ENCODE measurements around the gene USP4.
"Not testable (repeated sequence)": the region's sequence is repeated elsewhere in the genome, so short reads cannot be mapped to it uniquely, and the experiment has no call there.

The USP4 gene

DNA sequence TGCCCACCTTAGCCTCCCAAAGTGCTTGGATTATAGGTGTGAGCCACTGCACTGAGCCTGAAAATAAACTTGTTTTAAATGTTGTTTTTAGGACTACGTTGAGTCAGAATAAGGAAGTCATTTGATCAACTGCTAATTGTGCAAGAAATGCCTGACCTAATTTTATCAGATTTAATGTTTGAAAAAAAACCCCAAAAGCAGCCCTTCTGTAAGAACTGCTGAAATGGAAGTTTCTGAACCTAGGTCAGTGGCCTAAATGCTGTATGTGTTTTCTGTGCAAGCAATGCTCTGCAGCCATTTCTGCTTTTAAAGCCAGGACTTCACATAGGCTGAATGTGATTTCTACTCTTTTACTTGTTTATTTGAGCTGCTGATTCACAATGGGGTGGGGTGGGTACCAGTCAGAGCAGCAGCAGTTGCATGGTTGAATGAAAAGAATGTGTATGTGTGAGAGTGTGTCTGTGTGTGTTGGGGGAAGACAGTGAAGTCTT is 11.7 kb upstream of the USP4 start:
- no peak for DNase-seq

DNA sequence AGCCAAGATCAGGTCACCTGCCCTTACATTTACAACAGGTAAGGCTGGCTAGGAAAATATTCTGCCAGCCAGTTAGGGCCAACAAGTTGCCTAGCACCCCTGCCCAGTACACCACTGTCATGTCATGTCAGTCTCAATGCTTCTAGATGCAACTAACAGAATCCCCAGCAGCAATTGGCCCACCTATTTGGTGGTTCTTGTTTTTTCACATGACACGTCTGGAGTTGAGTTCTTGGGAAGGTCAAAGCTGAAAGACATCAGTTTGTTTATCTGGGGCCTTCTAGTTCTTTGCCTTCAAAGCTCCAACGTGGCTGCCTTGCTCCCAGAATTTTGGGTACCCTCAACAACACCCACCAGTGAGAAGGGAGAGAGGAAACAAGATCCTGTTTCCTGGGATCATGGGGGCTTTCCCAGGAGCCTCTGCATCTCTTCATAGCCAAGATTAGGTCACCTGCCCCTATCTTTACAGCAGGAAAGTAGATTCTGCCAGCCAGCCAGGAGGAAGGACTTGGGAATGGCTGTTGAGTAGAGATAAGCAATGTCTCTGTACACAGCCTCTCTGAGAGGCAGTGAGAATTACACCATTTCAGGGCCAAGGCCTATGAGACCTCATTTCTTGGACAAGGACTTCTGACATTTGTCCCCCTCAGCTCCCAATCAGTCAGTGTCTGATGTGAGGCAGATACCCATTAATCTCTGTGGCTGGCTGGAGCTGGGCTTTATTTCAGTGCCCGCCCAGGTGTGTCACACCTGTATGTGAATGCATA is 9.7 kb upstream of the USP4 start:
- DNase-seq: no peak

DNA sequence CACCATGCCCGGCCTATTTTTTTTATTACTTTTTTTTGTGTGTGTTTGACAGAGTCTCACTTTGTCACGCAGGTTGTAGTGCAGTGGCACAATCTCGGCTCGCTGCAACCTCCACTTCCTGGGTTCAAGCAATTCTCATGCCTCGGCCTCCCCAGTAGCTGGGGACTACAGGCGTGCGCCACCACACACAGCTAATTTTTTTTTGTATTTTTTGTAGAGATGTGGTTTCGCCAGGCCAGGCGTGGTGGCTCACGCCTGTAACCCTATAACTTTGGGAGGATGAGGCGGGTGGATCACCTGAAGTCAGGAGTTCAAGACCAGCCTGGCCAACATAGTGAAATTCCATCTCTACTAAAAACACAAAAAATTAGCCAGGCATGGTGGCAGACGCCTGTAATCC is 8.5 kb upstream of the USP4 start:
- not testable (repeated sequence) for DNase-seq

DNA sequence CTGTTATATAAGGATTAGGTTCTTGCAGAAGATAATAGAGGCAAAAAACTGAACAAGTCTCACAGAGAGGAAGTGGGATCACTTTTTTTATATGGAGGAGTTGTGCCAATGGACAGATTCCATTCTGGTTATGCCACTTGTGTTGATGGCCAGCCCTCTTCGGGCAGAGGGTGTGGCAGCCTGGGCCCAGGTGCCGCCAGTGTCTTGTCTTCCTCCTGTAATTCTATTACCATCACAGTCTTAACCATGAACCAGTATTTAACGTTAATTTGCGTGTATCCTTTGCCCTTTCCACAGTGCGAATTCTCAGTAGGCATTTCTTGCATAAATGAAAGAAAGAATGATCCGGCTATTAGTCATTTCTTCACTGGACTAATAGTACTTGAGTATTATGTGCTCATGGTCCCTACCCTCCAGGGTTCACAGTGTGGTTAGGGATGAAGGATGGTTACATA is 7.0 kb upstream of the USP4 start:
- DNase-seq: no peak

DNA sequence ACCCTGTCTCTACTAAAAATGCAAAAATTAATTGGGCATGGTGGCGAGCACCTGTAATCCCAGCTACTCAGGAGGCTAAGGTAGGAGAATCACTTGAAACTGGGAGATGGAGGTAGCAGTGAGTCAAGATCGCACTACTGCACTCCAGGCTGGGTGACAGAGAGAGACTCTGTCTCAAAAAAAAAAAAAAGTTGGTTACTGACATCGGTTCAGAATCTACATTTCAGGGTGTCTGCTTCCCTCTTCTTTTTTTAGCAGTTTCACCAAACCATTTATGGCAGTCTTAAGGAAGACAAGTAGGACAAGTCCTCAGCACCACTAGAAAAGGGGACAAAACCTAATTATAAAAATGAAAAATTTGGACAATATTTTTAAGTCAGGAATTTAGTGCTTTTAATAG is 3.3 kb upstream of the USP4 start:
- no peak for DNase-seq

DNA sequence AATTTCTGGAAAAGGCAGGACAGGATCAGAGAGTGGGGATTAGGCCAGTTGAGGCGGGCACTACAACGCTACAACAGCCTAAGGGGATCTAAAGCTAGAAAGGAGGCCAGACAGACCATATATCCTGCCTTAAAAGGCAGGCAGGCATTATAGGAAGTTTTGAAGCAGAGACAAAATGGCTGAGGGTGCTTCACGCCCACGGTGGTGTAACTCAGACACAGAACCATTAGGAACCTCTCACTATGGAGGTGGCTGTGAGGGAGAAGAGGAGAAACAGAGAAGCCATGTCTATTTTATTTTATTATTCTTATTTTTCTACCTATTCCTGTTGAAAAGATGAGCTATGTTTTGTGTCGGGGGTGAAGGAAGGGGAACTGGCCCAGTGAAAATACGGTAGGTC is 2.1 kb upstream of the USP4 start:
- no peak for DNase-seq

DNA sequence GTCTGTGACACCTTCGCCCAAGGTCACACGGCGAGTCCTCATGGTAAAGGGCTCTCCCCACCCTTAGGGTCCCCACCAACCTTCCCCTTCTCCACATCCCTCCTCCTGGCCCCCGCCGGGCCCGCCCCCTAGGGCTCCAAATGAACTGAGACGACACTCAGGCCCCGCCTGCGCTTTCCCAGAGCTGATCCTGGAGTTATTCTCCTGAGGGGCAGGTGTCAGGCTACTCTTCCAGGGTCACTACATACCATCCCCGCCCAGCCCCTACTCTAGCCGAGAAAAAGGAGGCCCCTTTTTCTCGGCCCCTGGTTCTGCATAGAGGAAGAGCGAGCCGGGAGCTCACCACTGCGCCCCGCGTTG is 292 bp downstream of the USP4 start:
- DNase-seq: no peak

DNA sequence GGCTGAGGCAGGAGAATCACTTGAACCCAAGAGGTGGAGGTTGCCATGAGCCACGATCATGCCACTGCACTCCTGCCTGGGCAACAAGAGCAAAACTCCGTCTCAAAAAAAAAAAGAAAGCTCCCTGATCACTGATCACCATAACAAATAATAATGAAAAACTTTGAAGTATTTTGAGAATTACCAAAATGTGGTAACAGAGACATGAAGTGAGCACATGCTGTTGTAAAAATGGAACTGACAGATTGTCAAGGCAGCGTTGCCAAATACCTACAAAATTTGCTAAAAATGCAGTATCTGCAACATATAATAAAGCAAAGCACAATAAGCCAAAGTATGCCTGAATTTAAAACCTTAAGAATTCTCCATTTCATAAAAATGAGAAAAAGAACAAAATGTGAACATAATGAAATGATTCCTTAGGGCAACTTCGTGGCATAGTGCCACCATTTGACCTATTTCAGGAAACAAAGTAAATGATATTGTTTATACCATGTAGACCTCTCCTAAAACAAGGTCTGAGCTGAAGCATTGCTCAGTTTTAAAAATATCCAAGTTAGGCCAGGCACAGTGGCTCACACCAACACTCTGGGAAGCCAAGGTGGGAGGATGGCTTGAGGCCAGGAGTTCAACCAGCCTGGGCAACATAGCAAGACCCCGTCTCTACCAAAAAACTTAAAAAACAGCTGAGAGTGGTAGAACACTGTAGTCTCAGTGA is 5.8 kb downstream of the USP4 start:
- no peak for DNase-seq

DNA sequence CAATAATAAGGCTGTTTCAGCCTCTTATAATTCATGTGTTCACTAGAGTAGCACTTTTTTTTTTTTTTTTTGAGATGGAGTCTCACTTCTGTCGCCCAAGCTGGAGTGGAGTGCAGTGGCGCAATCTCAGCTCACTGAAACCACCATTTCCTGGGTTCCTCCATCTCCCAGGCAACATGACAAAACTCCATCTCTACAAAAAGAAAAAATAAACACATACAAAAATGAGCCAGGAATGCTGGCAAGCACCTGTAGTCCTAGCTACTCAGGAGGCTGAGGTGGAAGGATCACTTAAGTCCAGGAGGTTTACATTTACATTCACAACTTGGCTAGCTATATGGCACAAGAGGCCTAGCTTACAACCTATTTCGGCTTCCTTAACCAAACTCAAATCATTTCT is 6.8 kb downstream of the USP4 start:
- no peak for DNase-seq

DNA sequence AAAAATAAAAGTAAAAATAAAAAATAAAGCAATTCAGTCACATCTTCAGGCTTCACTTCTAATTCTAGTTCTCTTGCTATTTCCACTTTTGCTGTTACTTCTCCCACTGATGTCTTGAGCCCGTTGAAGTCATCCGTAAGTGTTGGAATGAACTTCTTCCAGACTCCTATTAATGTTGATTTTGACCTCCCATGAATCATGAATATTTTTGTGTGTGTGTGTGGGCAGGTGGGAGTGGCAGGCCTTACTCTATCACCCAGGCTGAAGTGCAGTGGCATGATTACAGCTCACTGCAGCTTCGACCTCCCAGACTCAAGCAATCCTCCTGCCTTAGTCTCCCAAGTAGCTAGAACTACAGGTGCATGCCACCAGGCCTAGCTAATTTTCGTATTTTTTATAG is 10.7 kb downstream of the USP4 start:
- no peak for DNase-seq

DNA sequence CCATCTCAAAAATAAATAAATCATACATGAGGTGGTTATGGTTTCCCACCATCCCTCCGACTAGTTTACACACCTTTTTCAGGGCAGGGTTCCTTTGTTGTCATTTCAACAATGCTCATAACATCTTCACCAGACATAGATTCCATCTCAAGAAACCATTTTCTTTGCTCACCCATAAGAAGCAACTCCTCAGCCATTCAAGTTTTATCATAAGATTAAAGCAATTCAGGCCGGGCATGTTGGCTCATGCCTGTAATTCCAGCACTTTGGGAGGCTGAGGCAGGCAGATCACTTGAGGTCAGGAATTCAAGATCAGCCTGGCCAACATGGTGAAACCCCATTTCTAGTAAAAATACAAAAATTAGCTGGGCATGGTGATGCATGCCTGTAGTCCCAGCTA is 11.5 kb downstream of the USP4 start:
- DNase-seq: not testable (repeated sequence)

DNA sequence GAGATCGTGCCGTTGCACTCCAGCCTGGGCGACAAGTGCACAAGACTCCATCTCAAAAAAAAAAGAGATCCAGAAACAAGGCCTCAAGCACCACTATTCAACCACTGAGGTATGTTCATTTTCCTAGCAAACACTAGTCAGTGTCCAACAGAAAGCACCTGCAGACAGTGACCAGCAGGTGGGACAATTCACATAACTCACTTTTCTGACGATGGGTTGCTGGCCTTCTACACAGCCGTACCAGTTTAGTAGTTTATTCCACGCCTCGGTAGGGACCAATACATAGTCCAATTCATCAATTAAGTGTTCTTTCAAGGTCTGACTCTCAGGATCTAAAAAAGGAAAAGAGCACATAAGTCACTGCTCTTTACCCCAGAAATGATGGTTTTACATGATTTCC is 12.4 kb downstream of the USP4 start:
- no peak for DNase-seq

DNA sequence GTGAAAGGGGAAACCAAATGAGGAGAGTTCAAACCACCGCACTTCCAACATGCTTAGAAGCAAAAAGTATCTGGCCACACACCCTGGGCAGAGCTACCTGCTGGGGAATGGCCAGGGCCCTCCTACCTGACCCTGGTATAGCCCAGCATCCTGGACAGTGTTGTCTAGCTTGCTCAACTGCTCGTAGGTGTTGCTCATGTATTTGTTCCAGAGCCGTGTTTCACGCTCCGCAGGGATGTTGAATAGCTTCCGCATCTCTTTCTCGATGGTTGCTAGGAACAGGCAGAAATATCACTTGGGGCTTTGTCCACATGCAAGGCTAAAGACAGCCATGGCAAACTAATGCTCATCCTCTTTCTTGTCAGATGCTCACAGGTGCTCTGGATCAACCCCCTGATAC is 15.1 kb downstream of the USP4 start:
- no peak for DNase-seq

DNA sequence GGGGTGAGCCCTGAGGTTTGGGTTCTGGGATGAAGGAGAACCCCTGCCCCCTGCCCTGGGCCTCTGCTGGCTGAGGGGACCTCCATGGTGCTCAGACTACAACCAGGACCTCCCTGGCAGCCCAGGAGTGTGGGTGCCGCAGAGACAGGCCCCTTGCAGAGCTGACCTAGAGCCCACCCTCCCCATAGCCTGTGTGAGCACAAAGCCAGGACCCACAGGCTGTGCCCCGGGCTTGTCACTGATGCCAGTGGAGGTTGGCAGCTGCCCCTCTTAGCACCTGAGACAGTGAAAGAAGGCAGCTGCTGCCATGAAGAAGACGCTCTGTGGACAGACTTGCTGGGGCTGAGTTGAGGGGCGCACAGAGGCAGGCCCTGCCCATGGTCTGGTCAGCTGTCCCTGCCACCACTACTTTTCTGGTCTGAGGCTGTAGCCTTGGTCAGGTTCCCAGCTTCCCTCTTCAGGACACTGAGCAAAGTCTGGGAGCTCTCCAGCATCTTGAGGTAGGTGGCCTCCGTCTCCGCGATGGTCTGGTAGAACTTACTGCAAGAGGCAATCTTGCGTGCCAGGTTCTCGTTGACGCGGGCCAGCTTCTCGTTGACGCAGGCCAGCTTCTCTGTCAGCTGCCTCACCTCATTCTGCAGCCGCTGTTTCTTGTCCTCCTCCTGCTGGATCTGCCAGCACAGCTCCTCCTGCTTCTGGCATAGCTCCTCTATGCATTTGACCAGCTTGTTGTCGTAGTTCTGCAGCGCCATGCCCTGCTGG is 23.0 kb downstream of the USP4 start:
- no peak for DNase-seq

DNA sequence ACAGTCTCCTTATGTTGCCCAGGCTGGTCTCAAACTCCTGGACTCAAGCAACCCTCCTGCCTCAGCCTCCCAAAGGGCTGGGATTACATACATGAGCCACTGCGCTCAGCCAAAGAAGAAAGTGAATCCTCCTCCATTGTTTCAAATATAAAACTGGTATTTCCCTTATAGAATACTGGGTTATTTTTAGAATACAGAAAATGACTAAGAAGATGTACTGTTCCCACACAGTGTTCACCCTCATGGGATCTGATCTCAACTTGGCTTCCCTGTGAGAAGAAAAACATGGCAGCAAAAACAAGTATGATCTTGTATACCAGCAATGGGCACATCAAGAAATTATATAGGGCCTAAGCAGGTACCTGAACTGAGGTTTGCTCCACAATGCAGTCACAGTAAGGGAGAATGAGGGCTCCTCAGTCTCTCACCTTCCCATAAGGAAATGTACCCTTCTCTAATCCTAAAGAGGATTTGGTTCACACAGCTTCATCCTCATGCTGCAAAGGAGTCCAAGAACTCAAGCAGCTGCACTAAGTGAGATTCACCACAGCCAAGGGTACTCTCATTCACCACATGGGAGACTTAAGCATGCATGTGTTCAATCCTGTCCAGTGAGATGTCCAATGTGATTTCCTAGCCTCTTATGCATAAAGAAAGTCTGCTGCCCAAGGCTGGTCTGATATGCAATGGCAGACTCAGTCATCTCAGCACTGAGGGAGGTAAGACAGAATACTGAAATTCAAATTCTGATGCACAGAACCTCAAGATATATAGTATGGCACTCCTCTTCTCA is 25.8 kb downstream of the USP4 start:
- no peak for DNase-seq

DNA sequence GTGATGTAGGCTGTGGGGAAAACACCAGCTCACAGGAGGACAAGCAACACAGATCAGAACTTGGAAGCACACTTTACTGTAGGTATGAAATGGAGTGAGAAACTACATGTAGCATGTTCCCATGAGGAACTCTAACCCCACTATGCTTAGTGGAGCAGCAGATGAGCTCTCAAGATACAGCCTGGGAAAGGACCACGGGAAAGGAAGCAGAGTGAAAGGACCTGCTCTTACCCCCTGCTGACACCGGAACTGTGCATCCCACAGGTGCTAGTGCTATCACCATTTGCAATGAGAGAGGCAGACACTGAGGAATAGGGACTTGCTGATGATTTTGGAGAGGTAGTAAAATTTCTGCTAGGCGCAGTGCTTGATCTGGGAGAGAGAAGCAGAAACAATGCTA is 28.6 kb downstream of the USP4 start:
- no peak for DNase-seq

DNA sequence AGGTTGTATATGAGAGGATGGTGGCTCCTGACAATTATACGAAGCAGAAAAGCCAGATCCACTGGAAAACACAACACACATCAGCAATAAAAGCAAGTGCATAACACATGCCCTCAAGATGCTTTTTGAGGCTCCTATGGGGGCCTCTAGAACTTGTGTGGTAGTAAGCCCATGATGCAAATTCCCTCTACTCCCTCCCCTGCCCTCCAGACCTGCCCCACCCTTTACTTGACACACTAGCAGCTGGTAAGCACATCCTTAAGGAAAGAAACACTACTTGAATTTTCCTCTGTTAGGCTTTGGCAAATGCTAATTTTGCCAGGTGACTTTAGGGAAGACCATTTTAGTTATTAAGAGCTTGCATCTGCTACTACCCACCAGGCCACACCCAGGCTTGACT is 29.2 kb downstream of the USP4 start:
- DNase-seq: no peak

DNA sequence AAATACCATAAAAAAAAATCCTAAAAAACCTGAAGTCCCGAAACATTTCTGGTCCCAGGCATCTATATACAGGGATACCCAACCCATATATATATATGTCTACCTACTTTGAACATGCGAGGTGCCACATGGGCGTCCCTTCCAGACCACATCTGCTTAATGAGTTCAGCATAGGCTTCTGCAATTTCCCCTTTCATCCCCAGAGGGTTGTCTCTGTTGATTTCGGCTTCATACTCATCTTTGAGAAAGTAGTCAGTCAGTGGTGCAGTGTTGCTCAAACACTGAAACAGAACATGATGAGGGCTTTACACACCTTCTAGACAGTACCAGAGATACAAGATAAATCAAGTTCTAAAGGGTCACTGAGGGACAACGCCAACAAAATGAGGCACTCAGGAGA is 34.2 kb downstream of the USP4 start:
- DNase-seq: no peak

DNA sequence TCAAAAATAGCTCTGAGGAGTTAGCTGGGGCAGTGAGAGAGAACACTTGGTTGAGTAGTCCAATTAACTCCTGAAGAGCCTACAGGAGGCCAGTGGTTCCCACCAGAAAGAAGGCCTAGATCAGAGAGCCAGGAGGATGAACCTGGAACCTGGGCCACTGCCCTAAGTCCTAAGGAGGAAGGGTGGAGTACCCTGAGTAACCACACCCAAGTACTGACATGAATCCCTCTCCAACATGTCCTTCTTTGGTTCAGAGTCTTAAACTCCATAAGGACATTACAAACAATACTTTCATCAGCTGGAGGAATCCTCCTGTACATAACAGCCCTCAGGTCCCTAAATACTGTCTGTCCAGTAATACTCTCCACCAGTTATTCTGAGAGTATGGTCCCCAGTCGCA is 37.2 kb downstream of the USP4 start:
- DNase-seq: no peak

DNA sequence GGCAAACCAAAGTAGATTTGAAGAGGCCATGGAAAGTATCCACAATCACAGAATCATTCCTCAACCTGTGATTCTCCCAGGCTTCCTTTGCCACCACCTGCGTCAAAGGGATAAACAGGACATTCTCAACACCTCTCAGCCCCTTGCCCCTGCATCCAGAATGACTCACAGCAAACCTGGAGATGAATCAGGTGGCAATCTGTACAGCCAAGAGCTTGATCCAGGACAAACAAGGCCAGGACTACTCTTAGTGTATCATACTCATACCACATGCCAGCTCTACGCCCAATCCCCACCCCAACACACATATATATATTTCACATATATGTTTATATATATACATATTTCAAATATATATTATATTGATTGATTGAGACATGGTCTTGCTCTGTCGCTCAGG is 39.3 kb downstream of the USP4 start:
- no peak for DNase-seq

DNA sequence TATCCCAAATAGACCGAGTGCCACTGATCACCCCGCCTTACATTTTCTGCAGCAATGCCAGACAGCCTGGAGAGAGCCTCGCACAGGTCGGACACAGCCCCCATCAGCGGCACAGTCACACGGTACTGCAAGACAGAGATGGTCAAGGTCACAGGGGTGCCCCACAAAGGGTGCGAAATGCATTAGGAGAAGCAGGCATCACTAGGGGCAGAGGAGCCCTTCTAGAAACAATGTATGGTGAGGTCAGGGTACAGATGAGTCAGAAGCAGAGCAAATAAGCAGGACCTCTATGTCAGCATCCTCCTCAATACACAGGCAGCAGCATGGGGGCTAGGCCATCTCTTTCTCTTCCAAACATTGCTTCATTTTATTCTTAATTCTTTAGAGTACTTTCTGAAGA is 41.3 kb downstream of the USP4 start:
- no peak for DNase-seq

DNA sequence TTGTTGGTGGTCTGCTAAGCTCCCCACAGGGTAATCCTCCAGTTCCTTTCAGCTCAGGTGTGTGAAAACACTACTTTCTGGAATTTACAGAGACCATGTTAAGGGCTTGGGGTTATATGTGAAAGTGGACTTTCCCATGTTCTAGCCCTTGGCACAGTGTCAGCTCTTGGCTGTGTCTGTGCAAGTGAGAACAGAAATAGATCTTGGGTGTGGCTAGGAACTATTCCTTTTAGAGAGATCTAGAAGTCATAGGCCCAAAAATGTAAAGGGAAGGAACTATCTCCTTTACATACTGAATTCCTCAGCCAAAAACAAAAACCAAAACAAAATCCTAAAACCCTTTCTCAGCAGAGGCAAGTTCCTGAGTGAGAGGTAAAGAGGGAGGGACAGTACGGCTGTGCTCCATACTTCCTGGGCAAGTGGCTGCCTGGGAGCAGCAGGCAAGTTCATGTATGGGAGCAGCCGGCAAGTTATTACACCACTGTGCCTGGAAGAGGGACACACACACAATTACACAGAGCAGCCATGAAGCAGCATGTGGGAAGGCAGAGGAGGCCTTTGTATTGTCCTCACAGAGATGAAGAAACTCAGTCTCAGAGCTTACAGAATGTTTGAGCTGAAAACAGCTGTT is 43.0 kb downstream of the USP4 start:
- no peak for DNase-seq

Data from NCI-H1930 (cell line).